GM06990 (cell line): ENCODE data around the gene FKBP5.
"Not testable (repeated sequence)": the region's sequence is repeated elsewhere in the genome, so short reads cannot be mapped to it uniquely, and the experiment has no call there.

Experiments
- DNase-seq: peaks from one replicate; pipeline ENCODE4 v3.0.0-alpha.2; 2011; ENCODE audit not compliant: insufficient read length; ENCODE audit errors: extremely low read depth
- H3K27me3 ChIP-seq: replicated peaks from 2 replicates; pipeline ENCODE4 v1.6.0; 2011; ENCODE audit warnings: low read length; ENCODE audit not compliant: control insufficient read depth, insufficient read depth
- H3K36me3 ChIP-seq: 2 replicates; pipeline ENCODE4 v1.5.1; 2011; ENCODE audit warnings: low read length; ENCODE audit not compliant: control insufficient read depth, insufficient read depth
- H3K4me3 ChIP-seq: replicated peaks from 2 replicates; pipeline ENCODE4 v1.5.1; 2011; ENCODE audit warnings: low read depth, mild to moderate bottlenecking, control low read depth, low read length
- CTCF ChIP-seq: IDR thresholded peaks from 2 replicates; pipeline ENCODE4 v1.5.1; 2011; ENCODE audit warnings: low read length, control low read depth, mild to moderate bottlenecking, inconsistent platforms; ENCODE audit not compliant: insufficient read depth, poor library complexity, severe bottlenecking

Gene FKBP5

GRCh38 chr6:35602133-35602946, 86.4 kb downstream of the FKBP5 start:
- DNase-seq = peak; percentile 6
- Histone ChIP-seq H3K4me3 (no peak overlapping the region), H3K27me3 (no peaks in the 10 kb centered on the region), H3K36me3 (no peaks in the 10 kb centered on the region)
- no peak for TF ChIP-seq CTCF

- H3K27me3 ChIP-seq = no peaks in the 10 kb centered on the region
- no peaks in the 10 kb centered on the region for H3K36me3 ChIP-seq
- no peak overlapping the region for H3K4me3 ChIP-seq
- DNase-seq = no peak
- no peak for TF ChIP-seq CTCF
These were observed 87.2 kb downstream of the FKBP5 start for GRCh38 chr6:35601331-35602132.

- no peak overlapping the region for H3K4me3 ChIP-seq
- TF ChIP-seq CTCF = no peak
- H3K27me3 ChIP-seq = no peaks in the 10 kb centered on the region
- H3K36me3 ChIP-seq = no peaks in the 10 kb centered on the region
- no peak for DNase-seq
These were observed 88.0 kb downstream of the FKBP5 start for GRCh38 chr6:35600659-35601125.

GRCh38 chr6:35599761-35600658, 88.7 kb downstream of the FKBP5 start:
- H3K27me3 ChIP-seq = no peaks in the 10 kb centered on the region
- no peaks in the 10 kb centered on the region; the same call in 1 of the 2 replicates for H3K36me3 ChIP-seq
- no peak for DNase-seq
- no peak for TF ChIP-seq CTCF
- H3K4me3 ChIP-seq = no peak overlapping the region

GRCh38 chr6:35598621-35599020, 90.1 kb downstream of the FKBP5 start:
- not testable (repeated sequence) for H3K27me3 ChIP-seq, DNase-seq, H3K4me3 ChIP-seq, H3K36me3 ChIP-seq
